Prostate gland (tissue), 2 donors: ENCODE results near the gene RAPGEF2.

Experiments used
- POLR2A ChIP-seq: fragments of 450-650 bp; IDR thresholded peaks from one replicate; pipeline ENCODE4 v1.6.1; 2016; ENCODE audit warnings: antibody characterized with exemption, mild to moderate bottlenecking
- TF ChIP-seq, protein P1 (sequence below), 4 experiments: fragments of 200-600 bp in 2 of 4; fragments of 450-650 bp in 2 of 4; sonication (generic) in 2 of 4; IDR thresholded peaks; 1 replicate in 3 of 4; 2 replicates in 1 of 4; pipeline ENCODE4 v1.5.1; 2016 to 2019; ENCODE audit warnings: antibody characterized with exemption in 4 of 4, mild to moderate bottlenecking in 2 of 4, moderate library complexity in 2 of 4

DNA sequence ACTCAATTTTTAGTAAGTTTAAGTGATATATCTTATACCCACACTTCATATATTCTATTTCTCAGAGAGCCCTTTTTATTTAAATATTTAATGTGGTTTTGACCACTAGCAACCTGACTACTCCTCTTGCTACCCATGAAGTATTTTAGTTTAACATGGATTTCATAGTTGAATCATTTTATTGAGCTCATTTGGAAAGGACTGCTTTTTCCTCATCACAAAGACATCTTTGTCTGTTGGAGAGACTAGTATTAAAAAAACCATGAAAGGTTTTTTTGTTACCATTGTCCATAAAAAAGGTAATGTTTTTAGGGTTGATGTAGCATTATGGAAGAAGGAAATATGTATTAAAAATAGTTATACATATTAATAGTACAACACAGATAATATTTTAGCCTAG is 139.5 kb downstream of the RAPGEF2 start:
- TF ChIP-seq, protein P1, sequence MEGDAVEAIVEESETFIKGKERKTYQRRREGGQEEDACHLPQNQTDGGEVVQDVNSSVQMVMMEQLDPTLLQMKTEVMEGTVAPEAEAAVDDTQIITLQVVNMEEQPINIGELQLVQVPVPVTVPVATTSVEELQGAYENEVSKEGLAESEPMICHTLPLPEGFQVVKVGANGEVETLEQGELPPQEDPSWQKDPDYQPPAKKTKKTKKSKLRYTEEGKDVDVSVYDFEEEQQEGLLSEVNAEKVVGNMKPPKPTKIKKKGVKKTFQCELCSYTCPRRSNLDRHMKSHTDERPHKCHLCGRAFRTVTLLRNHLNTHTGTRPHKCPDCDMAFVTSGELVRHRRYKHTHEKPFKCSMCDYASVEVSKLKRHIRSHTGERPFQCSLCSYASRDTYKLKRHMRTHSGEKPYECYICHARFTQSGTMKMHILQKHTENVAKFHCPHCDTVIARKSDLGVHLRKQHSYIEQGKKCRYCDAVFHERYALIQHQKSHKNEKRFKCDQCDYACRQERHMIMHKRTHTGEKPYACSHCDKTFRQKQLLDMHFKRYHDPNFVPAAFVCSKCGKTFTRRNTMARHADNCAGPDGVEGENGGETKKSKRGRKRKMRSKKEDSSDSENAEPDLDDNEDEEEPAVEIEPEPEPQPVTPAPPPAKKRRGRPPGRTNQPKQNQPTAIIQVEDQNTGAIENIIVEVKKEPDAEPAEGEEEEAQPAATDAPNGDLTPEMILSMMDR (IDR thresholded peaks at IDR 0.05), result no peak
- TF ChIP-seq POLR2A, result no peak
